Brain microvascular endothelial cell (primary cell): ENCODE data around the gene VSTM4.

Experiments used
- DNase-seq: peaks from one replicate; pipeline ENCODE4 v3.0.0-alpha.2; 2020
- H3K27ac ChIP-seq: fragments of 250-450 bp; sonication (Bioruptor Pico); 2 replicates; pipeline ENCODE4 v1.5.1; 2020; ENCODE audit warnings: mild to moderate bottlenecking, moderate library complexity
- H3K27me3 ChIP-seq: fragments of 250-450 bp; sonication (Bioruptor Pico); replicated peaks from 2 replicates; pipeline ENCODE4 v1.5.1; 2020; ENCODE audit warnings: mild to moderate bottlenecking
- H3K36me3 ChIP-seq: fragments of 250-450 bp; sonication (Bioruptor Pico); replicated peaks from 2 replicates; pipeline ENCODE4 v1.5.1; 2020; ENCODE audit warnings: mild to moderate bottlenecking
- H3K4me3 ChIP-seq: 2 replicates; pipeline ENCODE4 v1.5.1; 2011; ENCODE audit warnings: low read depth, mild to moderate bottlenecking, control low read depth, low read length, moderate library complexity
- CTCF ChIP-seq: IDR thresholded peaks from 2 replicates; pipeline ENCODE4 v1.5.1; 2011; ENCODE audit warnings: low read depth, mild to moderate bottlenecking, moderate library complexity, low read length, control low read depth, inconsistent platforms; ENCODE audit errors: missing control alignments
- in situ Hi-C: cut with HindIII; loops from 2 replicates; pipeline ENCODE4 v1.10.0; 2017; ENCODE audit warnings: low sequenced_read_pairs, low pct_ligation_motif_present

VSTM4 gene

DNA sequence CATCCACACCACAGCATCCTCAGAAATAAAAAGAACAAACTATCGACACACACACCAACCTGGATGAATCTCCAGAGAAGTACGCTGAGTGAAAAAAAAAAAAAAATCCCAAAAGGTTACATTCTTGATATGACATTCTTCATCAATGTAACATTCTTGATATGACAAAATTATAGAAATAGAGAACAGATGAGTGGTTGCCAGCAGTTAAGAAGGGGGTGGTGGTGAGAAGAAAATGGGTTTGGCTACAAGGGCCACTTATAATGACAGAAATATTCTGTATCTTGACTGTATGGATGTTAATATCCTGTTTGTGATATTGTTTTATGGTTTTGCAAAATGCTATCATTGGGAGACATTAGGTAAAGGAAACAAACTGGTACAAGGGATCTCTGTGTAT, 36.9 kb downstream of the VSTM4 start:
- Histone ChIP-seq H3K36me3 (no peaks in the 10 kb centered on the region), H3K4me3 (no peak overlapping the region), H3K27me3 (no peaks in the 10 kb centered on the region), H3K27ac (no peak overlapping the region)
- DNase-seq = no peak
- in situ Hi-C loops = no loop called here
- no peak for TF ChIP-seq CTCF

DNA sequence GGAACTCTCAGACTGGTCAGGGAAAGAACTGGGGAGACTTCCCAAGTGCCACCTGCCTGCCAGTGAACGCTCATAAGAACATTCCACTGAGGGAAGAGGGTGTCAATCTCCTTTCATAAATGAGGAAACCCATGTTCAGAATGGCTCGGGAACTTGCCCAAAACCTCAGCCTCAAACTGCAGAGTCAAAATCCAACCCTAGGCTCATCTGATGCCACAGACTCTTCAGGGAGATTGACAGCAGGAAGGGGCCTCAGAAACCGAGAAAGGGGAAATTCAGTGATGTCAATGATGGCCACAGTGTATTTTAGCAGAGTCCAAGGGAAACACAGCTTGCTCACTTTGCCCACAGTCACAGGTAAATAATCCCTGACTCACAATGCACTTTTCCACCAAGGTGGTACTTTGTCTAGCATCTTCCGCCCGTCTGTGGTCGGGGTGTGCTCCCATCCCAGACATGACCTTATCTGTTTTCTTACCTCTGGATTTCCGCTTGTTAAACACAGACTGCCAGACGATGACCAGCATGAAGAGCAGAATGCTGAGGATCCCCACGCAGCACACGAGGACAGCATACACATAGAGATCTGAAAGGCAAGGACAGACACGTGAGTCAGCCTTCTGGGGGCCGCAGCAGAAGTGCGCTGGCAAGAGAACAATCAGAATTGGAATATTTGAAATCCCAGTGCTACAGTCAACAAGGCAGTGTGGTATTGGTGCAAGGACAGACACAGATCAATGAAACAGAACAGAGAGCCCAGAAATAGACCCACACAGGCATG, 38.4 kb downstream of the VSTM4 start:
- DNase-seq = no peak
- no peak overlapping the region for H3K27ac ChIP-seq
- no peak for TF ChIP-seq CTCF
- H3K36me3 ChIP-seq = no peaks in the 10 kb centered on the region
- in situ Hi-C loops = no loop called here
- no peak overlapping the region for H3K4me3 ChIP-seq
- no peaks in the 10 kb centered on the region for H3K27me3 ChIP-seq

DNA sequence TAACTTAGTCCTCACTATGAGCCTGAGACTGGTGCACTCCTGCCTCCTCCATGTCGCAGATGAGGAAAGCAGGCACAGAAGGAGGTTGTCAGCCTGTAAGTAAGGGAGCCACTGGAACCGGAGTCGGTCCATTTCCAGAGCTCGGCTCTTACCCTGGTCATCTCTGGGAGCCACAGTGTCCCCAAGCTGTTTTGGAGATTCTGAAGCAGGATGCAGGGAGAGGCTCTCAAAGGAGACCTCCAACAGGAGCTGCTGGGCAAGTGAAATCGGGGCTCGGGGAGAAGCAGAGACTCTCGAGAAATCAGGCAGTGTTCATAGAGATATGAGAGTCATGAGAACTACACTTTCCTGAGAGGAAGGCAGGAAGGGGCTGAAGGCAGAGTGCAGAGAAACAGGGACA, 39.0 kb downstream of the VSTM4 start:
- TF ChIP-seq CTCF = no peak
- in situ Hi-C loops = no loop called here
- Histone ChIP-seq H3K27ac (no peak overlapping the region), H3K27me3 (no peaks in the 10 kb centered on the region), H3K36me3 (no peaks in the 10 kb centered on the region), H3K4me3 (no peak overlapping the region)
- no peak for DNase-seq

- no peak overlapping the region for H3K4me3 ChIP-seq
- in situ Hi-C loops = no loop called here
- no peak overlapping the region for H3K27ac ChIP-seq
- no peaks in the 10 kb centered on the region for H3K36me3 ChIP-seq
- no peak for TF ChIP-seq CTCF
- no peak for DNase-seq
- H3K27me3 ChIP-seq = no peaks in the 10 kb centered on the region
Measured at GRCh38 chr10:49075743-49076142, 39.6 kb downstream of the VSTM4 start.

DNA sequence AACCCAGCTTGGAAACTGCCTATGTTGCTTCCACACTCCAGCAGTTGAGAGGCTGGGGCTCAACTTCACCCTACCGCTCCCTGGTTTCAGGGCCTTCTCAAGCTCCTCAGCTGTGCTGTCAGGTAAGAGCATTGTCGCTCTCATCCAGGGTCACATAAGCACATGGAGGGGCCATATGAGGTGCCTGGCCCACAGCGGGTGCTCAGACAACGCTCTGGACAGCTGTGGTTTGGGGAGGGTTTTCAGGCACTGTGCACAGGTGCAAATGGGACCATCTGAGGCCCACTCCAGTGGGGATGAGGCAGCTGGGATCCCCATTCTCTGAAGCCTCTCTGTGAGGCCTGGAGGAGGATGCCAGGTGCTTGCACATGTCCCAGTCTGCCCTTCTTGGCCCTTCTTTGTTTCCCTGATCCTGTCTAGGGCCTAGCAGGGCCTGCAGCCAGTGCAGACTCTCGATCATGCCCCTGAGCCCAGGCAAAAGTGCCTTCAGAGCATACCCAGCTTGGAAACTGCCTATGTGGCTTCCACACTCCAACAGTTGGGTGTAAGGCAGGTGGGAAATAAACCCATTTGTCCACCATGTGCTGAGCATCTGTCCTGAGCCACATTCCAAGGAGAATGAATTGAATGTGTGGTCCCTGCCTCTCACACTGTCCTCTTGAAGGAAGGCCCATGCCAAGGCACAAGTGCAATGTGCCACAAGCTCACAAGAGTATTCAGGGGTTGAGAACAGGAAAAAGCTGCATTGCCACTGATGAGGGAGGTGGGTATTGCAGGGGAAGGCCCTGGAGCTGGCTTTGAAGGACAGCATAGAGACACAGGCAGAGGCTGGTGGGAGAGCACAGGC, 40.3 kb downstream of the VSTM4 start:
- no peak for DNase-seq
- H3K27me3 ChIP-seq = no peaks in the 10 kb centered on the region
- in situ Hi-C loops = no loop called here
- no peaks in the 10 kb centered on the region for H3K36me3 ChIP-seq
- H3K27ac ChIP-seq = no peak overlapping the region
- no peak for TF ChIP-seq CTCF
- no peak overlapping the region for H3K4me3 ChIP-seq
